Activated T-cell treated with anti-CD3 and anti-CD28 coated beads, Interleukin-2, amount 50 U/mL, for 1 hour (primary cell): ENCODE data around the gene LYSMD4.
A peak's percentile ranks its signal among the peaks of the same experiment; 100 is the strongest.
"Not testable (repeated sequence)": the region's sequence is repeated elsewhere in the genome, so short reads cannot be mapped to it uniquely, and the experiment has no call there.

ENCODE experiments used
- DNase-seq: peaks from one replicate; pipeline ENCODE4 v3.0.0-alpha.2; 2020

Gene LYSMD4

DNA sequence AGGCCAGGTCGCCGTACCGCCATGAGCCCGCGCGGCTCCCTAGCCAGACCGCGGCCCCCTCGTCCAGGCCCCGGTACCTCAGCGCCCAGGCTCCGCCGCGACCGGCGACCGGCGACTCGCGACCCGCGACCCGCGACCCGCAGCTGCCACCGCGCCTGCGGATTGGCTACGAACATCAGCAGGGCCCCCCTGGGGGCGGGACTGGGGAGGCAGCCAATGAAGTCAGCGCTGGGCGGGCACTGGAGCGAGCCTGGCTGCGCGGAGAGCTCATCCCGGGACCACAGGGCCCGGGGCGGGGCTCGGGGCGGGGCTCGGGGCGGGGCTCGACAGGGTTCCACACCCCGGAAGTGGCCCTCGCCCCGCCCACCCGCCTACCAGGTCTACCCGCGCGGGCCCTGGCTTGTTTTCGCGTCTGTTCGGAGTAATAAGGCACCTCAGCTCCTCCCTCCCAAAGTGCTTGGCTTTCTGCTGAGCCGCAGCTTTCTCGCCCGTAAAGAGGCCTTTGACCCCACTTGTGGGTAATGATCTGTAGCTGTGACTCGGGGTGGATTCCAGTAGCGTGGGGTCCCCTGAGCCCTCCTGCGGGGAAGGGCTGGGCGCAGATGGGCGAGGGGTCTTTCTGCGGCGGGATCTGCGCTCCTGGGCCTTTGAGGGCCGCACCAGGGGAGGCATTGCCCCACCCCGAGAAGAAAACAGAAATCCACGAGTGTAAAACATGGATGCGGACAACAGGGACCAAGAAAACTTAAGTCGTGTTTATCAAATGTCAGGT, at the start of gene LYSMD4:
Gene LYSMD4, minus strand, starts transcription at position 170 of the 772 bp plus-strand sequence. CDS start 1,438 bp downstream, outside the sequence.
- DNase-seq, result peak; percentile 98

DNA sequence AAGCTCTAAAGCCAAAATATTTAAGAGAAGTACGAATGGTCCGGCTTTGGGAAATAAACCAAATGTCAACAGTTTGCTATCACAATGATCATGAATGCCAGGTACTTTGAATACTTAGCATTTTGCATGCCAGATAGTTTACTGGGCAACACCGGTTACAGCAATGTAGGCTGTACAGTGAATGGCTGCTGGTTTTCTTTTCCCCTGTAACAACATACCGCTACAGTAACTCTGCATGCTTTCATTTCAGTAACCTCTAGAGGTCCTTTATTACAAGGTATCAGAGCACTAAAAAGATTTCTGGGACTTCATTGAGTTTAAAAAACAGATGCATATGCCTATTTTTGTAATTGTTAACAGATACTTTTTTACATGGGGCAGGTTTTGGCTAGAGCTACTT, 48.8 kb upstream of the LYSMD4 start:
- not testable (repeated sequence) for DNase-seq

DNA sequence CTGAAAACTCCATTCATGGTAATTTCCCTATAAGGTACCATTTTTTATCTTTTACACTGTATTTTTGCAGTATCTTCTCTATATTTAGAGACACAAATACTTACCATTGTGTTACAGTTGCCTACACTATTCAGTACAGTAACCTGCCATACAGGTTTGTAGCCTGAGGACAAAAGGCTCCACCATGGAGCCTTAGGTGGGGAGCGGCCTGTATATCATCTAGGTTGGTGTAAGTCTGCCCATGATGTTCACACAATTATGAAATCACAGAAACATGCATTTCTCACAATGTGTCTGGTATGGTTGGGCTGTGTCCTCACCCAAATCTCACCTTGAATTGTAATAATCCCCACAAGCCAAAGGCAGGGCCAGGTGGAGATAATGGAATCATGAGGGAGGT, 43.9 kb upstream of the LYSMD4 start:
- no peak for DNase-seq

DNA sequence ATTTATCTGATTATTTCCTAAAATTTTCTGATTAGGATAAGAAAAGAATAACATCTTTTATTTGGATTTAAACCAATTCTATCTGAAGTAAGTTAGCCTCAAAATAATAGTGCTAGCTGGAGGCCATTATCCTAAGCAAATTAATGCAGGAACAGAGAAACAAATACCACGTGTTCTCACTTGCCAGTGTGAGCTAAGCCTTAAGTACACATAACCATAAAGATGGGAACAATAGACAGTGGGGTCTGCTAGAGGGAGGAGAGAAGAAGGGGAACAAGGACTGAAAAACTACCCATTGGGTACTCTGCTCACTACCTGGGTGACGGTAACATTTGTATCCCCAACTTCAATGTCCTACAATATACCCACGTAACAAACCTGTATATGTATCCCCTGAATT, 31.3 kb upstream of the LYSMD4 start:
- no peak for DNase-seq

DNA sequence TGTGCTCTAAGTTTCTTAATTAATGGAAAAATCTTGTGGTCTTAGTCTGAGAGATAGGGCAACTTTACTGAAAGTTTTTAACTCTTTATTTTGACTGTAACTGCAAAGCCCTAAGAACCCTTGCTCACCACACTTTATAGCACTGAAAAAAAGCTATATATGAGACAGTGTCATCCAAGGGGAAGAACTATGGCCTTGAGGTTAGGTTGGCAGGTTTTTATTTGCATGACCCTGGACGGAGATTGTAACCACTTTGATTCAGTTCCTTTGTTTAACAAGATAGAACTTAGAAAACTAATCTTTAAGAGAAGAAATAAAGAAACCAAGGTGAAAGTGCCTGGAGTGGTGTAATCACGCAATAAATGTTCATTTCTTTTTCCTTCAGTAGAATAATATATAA, 30.6 kb upstream of the LYSMD4 start:
- DNase-seq, result no peak

DNA sequence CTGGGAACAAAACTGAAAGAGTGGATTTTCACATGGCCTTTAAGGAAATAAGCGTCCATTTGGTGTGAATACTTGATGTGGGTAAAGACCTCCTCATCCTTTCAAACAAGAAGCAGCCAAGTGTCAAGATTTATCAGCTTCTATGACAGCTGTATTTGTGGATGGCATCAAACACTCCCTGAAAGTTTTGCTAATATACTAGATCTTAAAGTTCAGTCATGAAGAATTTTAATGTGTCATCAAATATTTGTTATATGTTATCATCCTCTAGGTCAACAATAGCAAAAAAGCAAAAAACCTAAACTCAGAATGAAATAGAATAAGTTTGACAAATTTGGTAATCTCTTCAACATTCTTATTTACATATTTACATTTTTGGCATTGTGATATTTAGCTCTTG, 29.1 kb upstream of the LYSMD4 start:
- no peak for DNase-seq

DNA sequence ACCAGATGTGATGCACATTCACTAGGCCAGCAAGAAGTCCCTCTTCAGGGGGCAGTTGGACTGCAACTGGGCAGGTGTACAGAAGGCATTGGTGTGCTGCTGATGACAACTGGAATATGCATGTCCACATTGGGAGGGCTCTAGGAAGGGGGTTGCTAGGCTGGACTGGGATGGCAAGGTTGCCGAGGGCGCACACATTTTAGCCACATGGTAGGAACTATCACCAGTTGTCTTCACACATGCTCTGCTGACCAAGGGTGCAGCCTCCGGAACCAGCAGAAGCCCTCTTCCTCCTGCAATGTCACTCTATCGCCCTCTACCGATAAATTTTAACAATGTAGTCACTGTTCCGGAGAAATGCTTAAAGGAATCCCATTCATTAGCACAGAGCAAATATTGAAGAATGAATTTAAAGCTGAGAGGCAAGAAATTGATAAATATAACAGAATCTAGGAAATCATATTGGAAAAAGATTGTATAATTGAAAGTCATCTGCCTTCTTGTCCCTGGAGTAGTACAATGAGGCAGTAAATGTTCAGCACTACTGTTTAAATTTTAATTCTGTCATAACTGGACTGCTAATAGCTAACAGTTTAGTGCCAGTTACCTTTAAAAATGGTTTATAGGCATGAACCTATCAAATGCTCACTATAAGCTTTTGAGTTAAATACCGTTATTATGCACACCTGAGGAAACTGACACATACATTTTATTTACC, 22.6 kb upstream of the LYSMD4 start:
- peak; percentile 36 for DNase-seq

DNA sequence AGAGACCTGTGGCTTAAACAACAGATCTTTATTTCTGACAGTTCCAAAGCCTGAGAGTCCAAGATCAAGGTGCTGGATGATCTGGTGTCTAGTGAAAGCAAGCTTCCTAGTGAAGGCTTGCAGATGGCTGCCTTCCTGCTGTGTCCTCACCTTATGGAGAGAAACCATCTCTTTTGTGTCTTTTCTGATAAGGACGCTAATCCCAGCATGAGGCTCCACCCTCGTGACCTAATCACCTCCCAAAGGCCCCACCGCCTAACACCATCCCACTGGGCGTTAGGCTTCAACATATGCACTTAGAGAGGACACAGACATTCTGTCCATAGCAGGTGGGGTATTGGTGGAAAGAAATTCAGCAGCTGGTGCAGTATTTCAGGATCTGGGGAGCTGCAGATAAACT, 19.8 kb upstream of the LYSMD4 start:
- DNase-seq, result no peak

DNA sequence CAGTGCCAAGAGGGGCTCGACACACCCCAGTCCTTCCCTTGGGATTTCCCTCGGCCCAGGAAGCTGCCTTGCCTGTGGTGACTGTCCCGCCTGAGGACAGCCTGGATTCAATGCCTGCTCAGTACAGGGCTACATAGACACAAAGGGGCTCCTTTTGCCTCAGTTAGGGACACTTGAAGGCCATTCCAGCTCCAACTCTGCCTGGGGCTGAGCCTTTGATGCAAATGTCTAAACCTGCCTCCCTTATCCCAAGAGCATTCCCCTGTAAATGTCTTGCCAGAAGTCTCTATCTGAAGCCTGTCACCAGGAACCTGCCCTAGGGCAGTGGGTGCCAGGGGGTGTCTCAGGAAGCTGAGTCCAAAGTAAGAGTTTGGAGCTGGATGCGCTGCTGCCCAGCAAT, 19.3 kb upstream of the LYSMD4 start:
- no peak for DNase-seq

DNA sequence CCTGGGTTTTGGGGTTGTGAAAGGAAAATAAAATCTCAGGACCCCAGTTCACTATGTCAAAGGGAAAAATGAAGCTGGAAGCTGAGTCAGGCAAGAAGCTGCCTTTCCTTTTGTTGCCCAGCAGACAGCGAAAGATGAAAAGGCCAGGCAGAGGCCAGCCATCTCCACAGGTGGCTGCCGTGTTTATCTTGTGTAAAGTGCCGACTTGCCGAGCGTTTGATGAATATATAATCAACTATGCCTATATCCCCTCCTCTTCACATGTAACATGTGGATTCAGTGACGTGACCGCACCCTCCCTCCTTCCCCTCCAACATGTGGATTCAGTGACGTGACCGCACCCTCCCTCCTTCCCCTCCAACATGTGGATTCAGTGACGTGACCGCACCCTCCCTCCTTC, 17.1 kb upstream of the LYSMD4 start:
- not testable (repeated sequence) for DNase-seq

DNA sequence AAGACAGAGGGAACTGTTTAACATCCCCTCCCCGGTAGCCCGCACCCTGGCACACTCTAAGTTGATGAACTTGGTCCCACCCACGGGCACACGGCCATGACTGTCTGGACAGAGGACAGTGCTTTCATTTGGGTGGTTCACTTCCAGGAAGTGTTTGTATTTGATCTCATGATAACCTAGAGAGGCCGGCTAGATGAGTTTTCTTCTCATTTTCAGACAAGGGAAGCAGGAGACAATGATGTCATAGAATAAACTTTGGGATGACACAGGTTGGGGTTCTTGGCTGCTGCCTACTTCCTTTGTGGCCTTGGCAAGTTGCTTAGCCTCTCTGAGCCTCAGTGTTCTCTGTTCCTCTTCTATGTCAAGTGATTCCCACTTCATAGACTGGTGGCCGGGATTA, 16.1 kb upstream of the LYSMD4 start:
- DNase-seq, result no peak

DNA sequence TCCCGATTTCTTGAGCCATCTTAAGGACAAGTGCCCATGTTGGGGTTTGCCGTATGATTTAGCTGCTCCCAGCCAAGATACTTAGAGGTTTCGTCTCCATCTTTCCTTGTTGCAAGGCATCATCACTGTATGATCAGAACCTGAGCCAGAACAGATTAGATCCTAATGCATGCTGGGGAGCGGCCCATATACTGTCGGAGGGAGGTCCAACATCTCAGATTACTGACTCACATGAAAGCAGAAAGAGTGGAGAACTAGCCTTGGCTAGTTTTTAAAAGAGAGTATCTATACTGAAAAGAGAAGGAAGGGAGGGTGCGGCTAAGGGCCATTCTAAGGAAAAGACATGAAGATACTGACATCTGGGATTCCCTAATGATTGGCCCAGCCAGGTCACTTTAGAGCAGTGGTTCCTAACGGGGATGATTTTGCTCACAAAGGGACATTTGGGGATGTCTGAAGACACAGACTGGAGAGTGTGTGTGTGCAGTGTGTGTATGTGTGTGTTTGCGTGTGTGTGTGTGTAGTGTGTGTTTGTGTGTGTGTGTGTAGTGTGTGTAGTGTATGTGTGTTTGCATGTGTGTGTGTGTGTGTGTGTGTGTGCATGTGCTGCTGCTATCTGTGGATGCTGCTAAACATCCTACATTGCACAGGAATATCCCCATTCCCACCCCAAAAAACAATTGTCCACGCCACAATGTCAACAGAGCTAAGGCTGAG, 12.3 kb upstream of the LYSMD4 start:
- DNase-seq, result no peak

DNA sequence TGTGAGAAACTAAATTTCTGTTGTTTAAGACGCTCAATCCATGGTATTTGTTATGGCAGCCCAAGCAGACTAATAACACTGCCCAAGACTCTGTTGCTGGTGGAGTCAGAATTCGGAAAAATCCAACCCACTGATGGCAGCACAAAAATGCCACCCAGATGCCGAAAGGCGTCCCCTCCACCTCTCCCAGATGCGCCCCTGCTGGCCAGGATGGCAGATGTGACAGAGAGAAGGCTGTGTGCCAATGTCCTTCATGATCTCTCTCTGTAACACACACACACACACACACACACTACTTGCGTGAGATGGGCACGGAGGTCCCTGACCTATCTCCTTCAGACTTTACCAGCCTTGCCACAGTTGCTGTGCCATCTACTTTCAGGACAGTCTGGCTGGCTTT, 10.9 kb upstream of the LYSMD4 start:
- DNase-seq, result no peak

DNA sequence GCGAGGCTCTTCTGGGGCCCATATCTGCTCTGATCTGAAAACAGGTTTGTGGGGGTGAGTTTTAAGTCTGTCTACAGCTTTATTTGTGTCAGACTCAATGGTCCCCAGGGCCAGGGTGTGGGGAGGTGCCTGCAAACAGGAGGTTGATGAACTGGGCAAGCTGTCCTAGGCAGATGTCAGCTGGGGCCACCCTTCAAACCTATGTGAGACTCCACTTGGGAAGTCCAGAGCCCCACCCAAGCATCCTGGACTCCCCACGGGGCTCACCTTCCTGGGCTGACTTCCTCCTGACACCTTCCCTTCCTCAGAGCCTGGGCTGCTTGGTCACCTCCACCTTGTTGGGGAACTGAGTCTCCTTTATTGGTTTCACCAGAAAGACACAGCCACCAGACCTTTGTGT, 8.6 kb upstream of the LYSMD4 start:
- DNase-seq, result no peak

DNA sequence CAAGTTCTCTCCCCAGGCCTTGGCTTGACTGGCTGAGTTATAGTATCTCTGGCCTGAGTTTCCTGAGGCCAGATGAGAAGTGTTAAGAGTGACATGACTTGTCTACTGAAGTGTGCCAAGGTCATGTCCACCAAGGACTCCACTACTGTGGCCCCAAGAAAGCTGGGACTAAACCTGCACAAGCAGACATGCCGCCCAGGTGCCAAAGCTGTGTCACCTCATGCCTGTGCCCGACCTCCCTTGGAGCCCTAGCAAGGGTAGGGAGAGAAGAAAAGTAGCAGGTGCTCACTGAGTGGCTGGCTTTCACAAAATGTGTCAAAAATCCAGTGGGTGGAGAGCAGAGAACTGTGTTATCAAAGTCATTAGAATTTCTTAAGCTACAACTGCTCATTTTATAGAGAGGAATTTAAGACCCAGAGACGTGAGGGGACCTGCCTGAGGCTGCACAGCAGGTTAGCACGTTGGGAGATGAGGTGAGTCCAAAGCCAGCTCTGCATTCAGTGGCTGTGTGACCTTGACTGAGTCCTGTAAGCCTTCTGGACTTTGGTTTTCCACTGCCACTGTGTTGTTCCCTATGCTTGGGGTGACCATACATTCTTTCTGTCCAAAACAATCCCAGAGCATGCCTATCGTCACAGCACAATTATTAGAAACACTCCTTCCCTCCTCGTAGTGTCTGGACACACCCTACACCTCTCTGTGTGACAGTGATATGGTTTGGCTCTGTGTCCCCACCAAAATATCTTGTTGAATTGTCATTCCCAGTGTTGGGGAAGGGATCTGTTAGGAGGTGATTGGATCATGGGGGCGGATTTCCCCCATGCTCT, 5.0 kb upstream of the LYSMD4 start:
- no peak for DNase-seq

DNA sequence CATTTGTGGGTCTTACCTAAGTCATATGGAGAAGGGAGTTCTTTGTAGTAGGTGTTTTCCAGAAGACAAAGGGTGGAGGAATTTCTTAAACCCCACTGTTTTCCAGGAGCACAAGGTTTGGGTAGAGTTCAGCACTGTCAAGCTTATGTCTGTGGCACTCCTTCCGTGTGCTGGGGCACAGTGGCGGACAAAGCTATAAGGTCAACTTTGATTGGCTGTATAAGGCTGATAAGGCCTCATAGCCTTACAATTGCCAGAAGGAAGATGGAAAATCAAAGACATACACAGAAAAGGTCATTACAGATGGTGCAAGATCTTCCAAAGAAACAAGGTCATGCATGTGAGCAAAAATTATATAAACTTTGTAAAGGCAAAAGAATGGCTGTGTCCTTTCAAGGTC, 3.5 kb upstream of the LYSMD4 start:
- DNase-seq, result no peak

DNA sequence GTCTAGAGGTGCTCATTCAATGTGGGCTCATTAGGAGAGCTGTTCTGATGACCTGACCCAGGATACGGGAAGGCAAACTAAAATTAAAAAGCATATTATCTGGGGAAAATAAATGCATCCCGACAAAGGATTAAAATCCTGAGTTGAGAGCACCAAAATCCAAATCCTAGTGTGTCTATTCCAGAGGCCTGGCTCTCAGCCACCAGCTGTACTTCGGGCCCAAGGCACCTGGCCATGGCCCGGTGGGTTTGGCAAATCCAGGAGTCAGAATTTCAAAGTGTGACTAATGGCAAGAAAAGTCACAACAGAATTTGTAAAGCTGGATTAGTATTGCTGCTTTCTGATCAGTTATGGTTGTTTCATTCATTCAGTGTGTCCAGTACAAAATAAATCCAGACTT, 2.6 kb upstream of the LYSMD4 start:
- DNase-seq, result no peak

DNA sequence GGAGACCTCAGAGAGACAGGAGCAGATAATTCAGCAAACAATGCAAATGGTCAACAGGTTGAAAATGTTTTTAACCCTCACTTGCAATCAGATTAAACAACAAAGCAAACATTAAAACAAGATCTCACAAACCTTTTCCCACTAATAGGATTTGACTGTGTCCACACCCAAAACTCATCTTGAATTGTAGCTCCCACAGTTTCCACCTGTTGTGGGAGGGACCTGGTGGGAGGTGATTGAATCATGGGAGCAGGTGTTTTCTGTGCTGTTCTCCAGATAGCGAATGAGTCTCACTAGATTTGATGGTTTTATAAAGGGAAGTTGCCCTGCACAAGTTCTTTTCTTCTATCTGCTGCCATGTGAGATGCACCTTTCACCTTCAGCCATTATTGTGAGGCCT, 1.3 kb upstream of the LYSMD4 start:
- no peak for DNase-seq

DNA sequence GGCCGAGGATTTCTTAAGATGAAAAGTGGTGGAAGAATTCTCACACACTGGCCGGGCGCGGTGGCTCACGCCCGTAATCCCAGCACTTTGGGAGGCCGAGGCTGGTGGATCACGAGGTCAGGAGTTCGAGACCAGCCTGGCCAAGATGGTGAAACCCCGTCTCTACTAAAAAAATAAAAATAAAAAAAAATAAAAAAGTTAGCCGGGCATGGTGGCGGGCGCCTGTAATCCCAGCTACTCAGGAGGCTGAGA, 729 bp upstream of the LYSMD4 start:
- DNase-seq, result not testable (repeated sequence)

DNA sequence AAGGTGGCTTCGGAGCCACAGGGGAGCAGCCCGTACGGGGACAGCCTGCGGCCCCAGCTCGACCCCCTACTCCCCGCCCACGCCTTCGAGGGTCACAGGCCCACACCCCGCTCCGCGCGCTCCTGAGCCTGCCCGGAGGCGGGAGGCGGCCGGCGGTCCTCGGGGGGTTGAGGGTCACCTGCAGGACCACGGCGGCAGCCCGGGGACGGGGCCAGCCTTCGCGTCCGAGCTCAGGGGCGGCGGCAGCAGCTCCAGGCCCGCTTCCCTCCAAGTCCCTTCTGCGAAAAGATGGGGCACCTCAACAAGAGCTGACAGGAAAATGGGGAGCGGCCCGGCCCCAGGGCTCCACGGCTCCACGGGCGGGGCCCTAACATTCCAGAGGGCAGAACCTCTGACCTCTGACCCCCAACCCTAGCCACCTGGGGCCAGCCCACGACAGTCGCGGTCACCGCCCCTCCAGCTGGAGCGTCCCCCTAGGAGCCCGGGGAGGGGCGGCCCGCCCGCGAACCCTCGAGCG, 428 bp downstream of the LYSMD4 start:
- no peak for DNase-seq

DNA sequence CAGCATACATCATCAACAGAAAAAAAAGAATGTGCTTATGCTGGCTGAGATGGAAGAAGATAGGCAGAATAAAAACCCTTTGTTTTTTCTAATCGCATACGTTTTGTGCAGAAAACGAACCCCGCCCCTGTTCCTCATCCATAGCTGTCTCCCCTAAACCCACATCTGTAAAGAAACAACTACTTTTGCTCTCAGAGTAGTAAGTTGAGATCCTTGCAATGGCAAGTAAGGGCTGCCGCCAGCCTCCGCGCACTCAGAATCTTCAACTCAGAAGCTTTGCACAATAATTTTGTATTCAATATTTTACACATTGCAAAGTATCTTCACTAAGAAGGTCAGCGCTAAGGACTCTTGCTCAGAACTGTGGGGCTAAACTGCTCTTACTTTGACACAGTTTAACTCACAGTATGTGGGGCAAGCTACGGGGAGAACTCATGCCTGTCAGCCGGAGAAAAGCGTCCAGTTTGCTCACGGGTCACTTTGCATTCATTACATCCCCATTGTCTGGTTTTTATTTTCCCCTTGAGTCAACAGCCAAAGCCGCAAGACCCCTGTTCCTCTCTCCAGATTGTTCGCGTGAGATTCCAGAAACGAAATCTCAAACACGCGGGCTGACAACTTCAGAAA, 1.0 kb downstream of the LYSMD4 start:
- DNase-seq, result no peak

DNA sequence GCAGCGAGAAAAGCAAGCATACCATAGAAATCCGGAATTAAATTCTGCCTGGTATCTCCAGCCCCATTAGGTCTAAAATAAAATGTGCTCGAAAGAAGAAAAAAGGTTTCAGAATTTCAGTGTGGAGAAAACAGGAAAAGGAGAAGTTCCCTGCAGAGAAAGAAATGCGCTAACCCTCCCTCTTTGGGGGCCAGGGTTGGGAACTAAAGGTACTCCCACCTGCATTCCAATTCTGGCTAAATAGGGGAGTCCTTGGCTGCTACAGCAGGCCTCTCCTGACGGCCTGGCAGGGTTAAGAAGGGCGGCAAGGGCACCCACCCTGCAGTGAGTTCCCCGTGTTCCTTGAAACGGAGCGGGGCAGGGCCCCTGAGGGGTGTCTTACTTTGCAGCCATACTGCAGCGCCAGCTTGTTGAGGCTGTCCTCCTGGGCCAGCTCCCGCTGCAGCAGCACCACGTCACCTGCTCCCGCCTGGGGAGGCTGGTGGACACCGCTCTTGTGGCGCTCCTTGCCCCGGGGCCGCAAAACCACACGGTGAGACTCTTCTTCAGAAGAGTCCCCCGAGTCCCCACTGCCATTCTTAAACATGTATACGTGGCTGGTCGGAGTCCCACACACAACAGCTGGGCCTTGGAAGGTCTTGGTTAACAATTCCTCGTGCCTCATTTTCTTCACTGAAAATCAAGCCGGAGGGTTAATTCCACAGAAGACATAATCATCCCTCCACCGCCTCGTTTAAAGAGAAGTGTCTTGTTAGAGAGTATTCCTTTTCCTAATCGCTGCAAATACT, 1.7 kb downstream of the LYSMD4 start:
- no peak for DNase-seq
